Natural killer cell treated with Interleukin-12 subunit alpha and Interleukin-12 subunit beta and Interleukin-15 and Interleukin-18, amount 100 ng/mL, for 72 hours (primary cell): ENCODE data around the gene SLC25A6. TPM values are rescaled to one million over a fixed set of nuclear protein-coding genes. Genes with fewer than 3 reads are reported as not detected.
"Not testable (repeated sequence)": the region's sequence is repeated elsewhere in the genome, so short reads cannot be mapped to it uniquely, and the experiment has no call there.

Experiments
- ATAC-seq, 2 donors: fragments of 150-1000 bp; cut with Tn5 transposase in 1 of 2; sonication (Bioruptor Pico), chemical (Tn5 transposase) in 1 of 2; 2 replicates each; pipeline ENCODE4 v1.10.0; 2021
- DNase-seq: peaks from one replicate; pipeline ENCODE4 v3.0.0; 2022; ENCODE audit warnings: low spot score
- H3K27ac Mint-ChIP-seq, 2 donors: 1 replicate in 1 of 2; 2 replicates in 1 of 2; pipeline ENCODE4 v1.8.0; 2022; ENCODE audit warnings: mixed read lengths in 2 of 2, mild to moderate bottlenecking in 1 of 2, moderate library complexity in 1 of 2
- H3K27me3 Mint-ChIP-seq, 2 donors: 1 replicate in 1 of 2; 2 replicates in 1 of 2; pipeline ENCODE4 v1.8.0; 2022; ENCODE audit warnings: mixed read lengths in 2 of 2
- H3K36me3 Mint-ChIP-seq: one replicate; pipeline ENCODE4 v1.8.0; 2022; ENCODE audit warnings: mixed read lengths
- H3K4me1 Mint-ChIP-seq, 2 donors: 1 replicate in 1 of 2; 2 replicates in 1 of 2; pipeline ENCODE4 v1.8.0; 2022; ENCODE audit warnings: low read depth in 2 of 2, mixed read lengths in 2 of 2, mild to moderate bottlenecking in 1 of 2
- H3K4me3 Mint-ChIP-seq: one replicate; pipeline ENCODE4 v1.8.0; 2022; ENCODE audit warnings: mixed read lengths
- H3K9me3 Mint-ChIP-seq: 2 replicates; pipeline ENCODE4 v1.8.0; 2022; ENCODE audit warnings: mixed read lengths
- total RNA-seq, 2 donors: library from RNA; stranded (reverse); gene quantifications; one replicate each; pipeline ENCODE4 v1.2.3, GENCODE V29; 2022

The SLC25A6 gene
- total RNA-seq, 2 donors from 2014 or later, result 224 to 343 TPM

GRCh38 chrX:1361910-1362309, 30.0 kb downstream of the SLC25A6 start:
- H3K27ac Mint-ChIP-seq, result no peak overlapping the region
- H3K4me1 Mint-ChIP-seq, result peaks cover 0 to 6% of the 10 kb centered on the region in 2 donors
- DNase-seq, result no peak

GRCh38 chrX:1361275-1361674, 30.6 kb downstream of the SLC25A6 start:
- no peak for ATAC-seq
- Mint-ChIP-seq H3K27me3 (no peaks in the 10 kb centered on the region), H3K9me3 (peaks cover 3% of the 10 kb centered on the region), H3K27ac (no peak overlapping the region), H3K4me3 (no peak overlapping the region), H3K36me3 (peaks cover 15% of the 10 kb centered on the region), H3K4me1 (peaks cover 0 to 6% of the 10 kb centered on the region in 2 donors)
- no peak for DNase-seq

More at GRCh38 chrX:1361910-1362309, 30.0 kb downstream of the SLC25A6 start:
- no peak for ATAC-seq
- H3K4me3 Mint-ChIP-seq, result no peak overlapping the region
- H3K36me3 Mint-ChIP-seq, result peaks cover 15% of the 10 kb centered on the region
- H3K9me3 Mint-ChIP-seq, result peaks cover 3% of the 10 kb centered on the region
- no peaks in the 10 kb centered on the region for H3K27me3 Mint-ChIP-seq

- ATAC-seq (no peak), DNase-seq (no peak)
- Mint-ChIP-seq H3K4me3 (no peak overlapping the region), H3K27me3 (no peaks in the 10 kb centered on the region), H3K36me3 (peaks cover 15% of the 10 kb centered on the region), H3K9me3 (peaks cover 3% of the 10 kb centered on the region), H3K27ac (peak overlapping the region in 1 of 2 donors; percentile 44), H3K4me1 (peaks cover 0 to 6% of the 10 kb centered on the region in 2 donors)
Measured at GRCh38 chrX:1360171-1360570, 31.7 kb downstream of the SLC25A6 start.

GRCh38 chrX:1359477-1359873, 32.4 kb downstream of the SLC25A6 start:
- DNase-seq, result no peak
- Mint-ChIP-seq H3K4me1 (peaks cover 0 to 6% of the 10 kb centered on the region in 2 donors), H3K27ac (peak overlapping the region in 1 of 2 donors; percentile 14), H3K4me3 (no peak overlapping the region), H3K9me3 (peaks cover 3% of the 10 kb centered on the region), H3K27me3 (no peaks in the 10 kb centered on the region), H3K36me3 (peaks cover 15% of the 10 kb centered on the region)
- ATAC-seq, result no peak

GRCh38 chrX:1358793-1359476, 33.0 kb downstream of the SLC25A6 start:
- no peak overlapping the region for H3K4me3 Mint-ChIP-seq
- H3K27ac Mint-ChIP-seq, result peak overlapping the region in 1 of 2 donors; percentile 14

GRCh38 chrX:1357993-1358392, 33.9 kb downstream of the SLC25A6 start:
- peaks cover 15% of the 10 kb centered on the region for H3K36me3 Mint-ChIP-seq
- ATAC-seq, result no peak
- peaks cover 0 to 6% of the 10 kb centered on the region in 2 donors for H3K4me1 Mint-ChIP-seq
- H3K27me3 Mint-ChIP-seq, result no peaks in the 10 kb centered on the region
- H3K4me3 Mint-ChIP-seq, result no peak overlapping the region
- H3K9me3 Mint-ChIP-seq, result peaks cover 3% of the 10 kb centered on the region
- H3K27ac Mint-ChIP-seq, result no peak overlapping the region
- no peak for DNase-seq

More at GRCh38 chrX:1358793-1359476, 33.0 kb downstream of the SLC25A6 start:
- DNase-seq (no peak), ATAC-seq (peak in 1 of 2 donors; percentile 48)
- Mint-ChIP-seq H3K27me3 (no peaks in the 10 kb centered on the region), H3K36me3 (peaks cover 15% of the 10 kb centered on the region), H3K9me3 (peaks cover 3% of the 10 kb centered on the region), H3K4me1 (peaks cover 0 to 6% of the 10 kb centered on the region in 2 donors)

- no peak for DNase-seq
- H3K36me3 Mint-ChIP-seq, result peaks cover 7% of the 10 kb centered on the region
- H3K27ac Mint-ChIP-seq, result no peak overlapping the region
- peak in 1 of 2 donors; percentile 52 for ATAC-seq
- no peaks in the 10 kb centered on the region for H3K4me1 Mint-ChIP-seq
- H3K9me3 Mint-ChIP-seq, result peaks cover 3% of the 10 kb centered on the region
- no peak overlapping the region for H3K4me3 Mint-ChIP-seq
- H3K27me3 Mint-ChIP-seq, result no peaks in the 10 kb centered on the region
Measured at GRCh38 chrX:1355131-1356046, 36.5 kb downstream of the SLC25A6 start.

GRCh38 chrX:1354036-1355019, 37.6 kb downstream of the SLC25A6 start:
- Mint-ChIP-seq H3K9me3 (peaks cover 2% of the 10 kb centered on the region), H3K4me1 (no peaks in the 10 kb centered on the region), H3K27me3 (no peaks in the 10 kb centered on the region), H3K4me3 (no peak overlapping the region), H3K36me3 (peaks cover 3% of the 10 kb centered on the region), H3K27ac (no peak overlapping the region)
- ATAC-seq (no peak), DNase-seq (no peak)

GRCh38 chrX:1351981-1352714, 39.8 kb downstream of the SLC25A6 start:
- H3K27me3 Mint-ChIP-seq, result no peaks in the 10 kb centered on the region
- DNase-seq, result no peak
- ATAC-seq, result peak in 1 of 2 donors; percentile 24

GRCh38 chrX:1349606-1350005, 42.3 kb downstream of the SLC25A6 start:
- H3K4me1 Mint-ChIP-seq, H3K36me3 Mint-ChIP-seq, ATAC-seq, H3K4me3 Mint-ChIP-seq, DNase-seq, H3K27me3 Mint-ChIP-seq, H3K9me3 Mint-ChIP-seq, H3K27ac Mint-ChIP-seq: not testable (repeated sequence)

More at GRCh38 chrX:1351981-1352714, 39.8 kb downstream of the SLC25A6 start:
- Mint-ChIP-seq H3K36me3 (no peaks in the 10 kb centered on the region), H3K27ac (no peak overlapping the region), H3K4me3 (no peak overlapping the region), H3K4me1 (no peaks in the 10 kb centered on the region), H3K9me3 (no peaks in the 10 kb centered on the region)

- H3K4me1 Mint-ChIP-seq, result peaks cover 6 to 7% of the 10 kb centered on the region in 2 donors
- no peak for DNase-seq
- no peaks in the 10 kb centered on the region for H3K9me3 Mint-ChIP-seq
- H3K27me3 Mint-ChIP-seq, result no peaks in the 10 kb centered on the region
- H3K27ac Mint-ChIP-seq, result no peak overlapping the region
- H3K4me3 Mint-ChIP-seq, result no peak overlapping the region
- peak in 1 of 2 donors; percentile 44 for ATAC-seq
- H3K36me3 Mint-ChIP-seq, result no peaks in the 10 kb centered on the region
Measured at GRCh38 chrX:1341545-1342184, 50.2 kb downstream of the SLC25A6 start.
